CD4-positive, CD25-positive, alpha-beta regulatory T cell (primary cell): ENCODE measurements around the gene IGSF3. TPM values are rescaled to one million over a fixed set of nuclear protein-coding genes. Genes with fewer than 3 reads are reported as not detected.

ENCODE experiments used
- ATAC-seq, 2 donors: fragments of 150-1000 bp; cut with Tn5 transposase; one replicate each; pipeline ENCODE4 v1.10.0; 2021; ENCODE audit warnings: low read depth in 2 of 2, moderate number of reproducible peaks in 2 of 2, moderate library complexity in 1 of 2
- DNase-seq, 3 donors: peaks; one replicate each; pipeline versions ENCODE4 v3.0.0 to v3.0.0-alpha.2; 2012 to 2022; ENCODE audit warnings: mixed read lengths in 1 of 3
- H3K27ac ChIP-seq: one replicate; pipeline ENCODE4 v1.7.0; 2013; ENCODE audit warnings: mild to moderate bottlenecking, low read length; ENCODE audit not compliant: insufficient read depth, poor library complexity, severe bottlenecking
- H3K27me3 ChIP-seq: one replicate; pipeline ENCODE4 v1.7.0; 2013; ENCODE audit warnings: low read length; ENCODE audit not compliant: control insufficient read depth, insufficient read depth
- H3K36me3 ChIP-seq: one replicate; pipeline ENCODE4 v1.7.0; 2013; ENCODE audit warnings: mild to moderate bottlenecking, low read length, moderate library complexity; ENCODE audit not compliant: control insufficient read depth, insufficient read depth
- H3K4me1 ChIP-seq: 2 replicates; pipeline ENCODE4 v1.7.0; 2013; ENCODE audit warnings: mild to moderate bottlenecking, low read length; ENCODE audit not compliant: insufficient read depth, control insufficient read depth, poor library complexity, severe bottlenecking
- H3K4me3 ChIP-seq: one replicate; pipeline ENCODE4 v1.7.0; 2013; ENCODE audit warnings: low read depth, mild to moderate bottlenecking, low read length, moderate library complexity
- H3K9me3 ChIP-seq, 2 experiments: 1 replicate in 1 of 2; 2 replicates in 1 of 2; pipeline ENCODE4 v1.7.0; 2013; ENCODE audit warnings: low read length in 2 of 2, mild to moderate bottlenecking in 1 of 2, moderate library complexity in 1 of 2; ENCODE audit not compliant: control insufficient read depth in 2 of 2
- H3K27ac Mint-ChIP-seq, 3 donors: one replicate each; pipeline ENCODE4 v1.8.0; 2020 to 2022; ENCODE audit warnings: mild to moderate bottlenecking in 3 of 3, mixed read lengths in 3 of 3, moderate library complexity in 2 of 3
- H3K27me3 Mint-ChIP-seq: one replicate; pipeline ENCODE4 v1.8.0; 2022; ENCODE audit warnings: mild to moderate bottlenecking, mixed read lengths
- H3K36me3 Mint-ChIP-seq: one replicate; pipeline ENCODE4 v1.8.0; 2020; ENCODE audit warnings: mixed read lengths
- H3K4me1 Mint-ChIP-seq, 4 donors: one replicate each; pipeline ENCODE4 v1.8.0; 2020 to 2022; ENCODE audit warnings: mixed read lengths in 4 of 4, mild to moderate bottlenecking in 1 of 4
- H3K4me3 Mint-ChIP-seq, 4 donors: one replicate each; pipeline ENCODE4 v1.8.0; 2020 to 2022; ENCODE audit warnings: mild to moderate bottlenecking in 4 of 4, mixed read lengths in 4 of 4, moderate library complexity in 3 of 4
- H3K9me3 Mint-ChIP-seq, 7 donors: one replicate each; pipeline ENCODE4 v1.8.0; 2020 to 2022; ENCODE audit warnings: mixed read lengths in 7 of 7, mild to moderate bottlenecking in 3 of 7, moderate library complexity in 2 of 7
- polyA plus RNA-seq, 4 donors: library from polyadenylated mRNA; unstranded; fragments of 300-500 nt; fragmentation: Illumina TruSeq; gene quantifications; one replicate each; pipeline ENCODE4 v1.2.3, GENCODE V29; 2021
- total RNA-seq: library from RNA; stranded (reverse); gene quantifications from one replicate; pipeline ENCODE4 v1.2.3, GENCODE V29; 2022

IGSF3 gene
- total and polyA plus RNA-seq, 5 donors from 2014 or later, result 0.03 to 0.42 (median 0.21) TPM; not detected in 1

DNA sequence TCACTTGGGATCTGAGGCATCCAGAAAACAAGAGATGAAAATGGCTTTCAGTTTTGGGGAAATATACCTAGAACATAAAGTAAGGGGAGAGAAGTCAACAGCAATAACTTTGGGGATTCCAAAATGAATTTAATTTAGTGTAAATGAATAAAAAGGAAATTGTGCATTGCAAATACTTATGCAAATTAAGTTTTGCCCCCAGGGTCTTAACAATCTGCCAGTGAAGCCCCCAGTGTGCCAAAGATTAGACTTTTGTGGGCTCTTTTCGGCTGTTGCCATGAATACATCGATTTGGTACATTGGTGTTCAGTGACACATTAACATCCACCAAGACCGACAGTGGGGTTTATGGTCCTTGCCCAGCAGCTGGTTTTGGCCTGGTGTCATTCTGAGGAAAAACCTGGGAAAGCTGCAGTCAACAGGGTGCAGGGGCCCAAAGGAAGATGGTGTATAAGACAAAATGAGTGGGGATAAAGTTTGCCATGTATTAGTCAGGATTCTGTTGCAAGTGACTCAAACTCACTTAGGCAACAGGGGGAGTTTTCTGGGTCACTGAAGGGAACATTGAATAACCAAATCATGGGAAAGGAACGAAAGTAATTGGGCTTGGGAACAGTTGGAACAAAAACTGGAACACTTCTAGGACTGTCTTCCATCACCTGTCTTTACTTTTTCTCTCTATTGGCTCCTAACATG is 30.2 kb upstream of the IGSF3 start:
- ATAC-seq (no peak), DNase-seq (no peak)
- Histone ChIP-seq H3K27me3 (no peaks in the 10 kb centered on the region), H3K36me3 (no peaks in the 10 kb centered on the region), H3K4me1 (no peaks in the 10 kb centered on the region), H3K4me3 (no peak overlapping the region), H3K27ac (no peak overlapping the region), H3K9me3 (no peaks in the 10 kb centered on the region)
- Mint-ChIP-seq H3K4me3 (no peak overlapping the region), H3K9me3 (peaks cover 0 to 3% (median 2%) of the 10 kb centered on the region in 7 donors), H3K27me3 (peaks cover 9% of the 10 kb centered on the region), H3K27ac (no peak overlapping the region), H3K4me1 (no peaks in the 10 kb centered on the region), H3K36me3 (no peaks in the 10 kb centered on the region)

DNA sequence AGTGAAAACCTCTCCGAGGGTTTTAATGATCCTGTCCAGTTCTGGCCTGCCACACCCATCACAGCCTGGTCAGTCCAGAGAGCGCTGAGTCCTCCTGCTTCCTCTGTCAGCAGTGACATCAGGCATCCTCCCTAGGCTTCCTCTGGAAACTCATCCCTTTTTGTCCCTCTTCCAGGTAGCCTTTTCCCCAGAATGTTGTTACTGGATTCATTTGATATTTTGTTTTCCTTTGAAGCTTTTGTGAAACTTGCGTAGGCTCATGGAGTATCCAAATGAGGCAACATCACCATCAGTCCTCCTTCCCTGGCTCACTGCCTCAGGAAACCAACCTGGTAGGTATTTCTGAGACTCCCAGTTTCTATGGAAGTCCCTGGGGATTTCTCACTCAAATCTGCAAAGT is 27.0 kb upstream of the IGSF3 start:
- Mint-ChIP-seq H3K4me3 (no peak overlapping the region), H3K27me3 (peaks cover 14% of the 10 kb centered on the region), H3K9me3 (peaks cover 0 to 3% (median 0%) of the 10 kb centered on the region in 7 donors), H3K27ac (no peak overlapping the region), H3K4me1 (no peaks in the 10 kb centered on the region), H3K36me3 (no peaks in the 10 kb centered on the region)
- DNase-seq (no peak), ATAC-seq (no peak)
- H3K4me3 ChIP-seq, result no peak overlapping the region
- no peaks in the 10 kb centered on the region for H3K36me3 ChIP-seq
- H3K27ac ChIP-seq, result no peak overlapping the region
- H3K27me3 ChIP-seq, result peaks cover 2% of the 10 kb centered on the region
- H3K4me1 ChIP-seq, result no peaks in the 10 kb centered on the region
- H3K9me3 ChIP-seq, result no peaks in the 10 kb centered on the region

DNA sequence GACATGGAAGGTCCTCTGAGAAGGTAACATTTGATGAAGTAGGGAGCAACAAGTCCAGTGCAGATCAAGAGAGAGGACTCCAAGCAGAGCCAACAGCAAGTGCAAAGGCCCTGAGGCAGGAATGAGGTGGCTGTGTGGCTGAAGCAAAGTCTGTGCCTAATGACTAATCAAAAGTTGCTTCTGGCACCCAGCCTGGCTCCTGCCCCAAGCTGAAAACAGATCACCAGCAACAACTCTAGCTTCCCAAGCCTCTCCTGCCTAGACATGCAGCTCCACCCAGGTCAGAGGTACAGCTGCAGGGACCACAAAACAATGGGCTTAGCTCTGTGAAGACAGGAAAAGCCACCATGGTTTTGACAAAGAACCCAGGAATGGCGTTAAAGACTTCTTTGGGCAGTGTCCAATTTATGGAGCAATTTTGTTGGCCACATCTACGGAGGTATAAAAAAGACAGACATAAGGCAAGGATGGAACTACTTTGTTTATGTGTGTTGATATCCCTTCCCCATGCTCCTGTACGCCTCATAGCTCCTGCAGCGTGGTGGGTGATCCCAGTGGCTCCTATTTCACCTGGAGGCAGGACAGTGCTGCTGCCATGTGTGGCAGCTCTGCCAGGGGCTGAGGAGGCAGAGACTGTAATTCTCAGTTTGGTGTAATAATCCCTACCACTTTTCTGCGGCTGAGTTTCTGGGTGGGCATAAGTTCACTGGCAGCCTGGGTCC is 26.4 kb upstream of the IGSF3 start:
- Histone ChIP-seq H3K36me3 (no peaks in the 10 kb centered on the region), H3K27ac (no peak overlapping the region), H3K9me3 (no peaks in the 10 kb centered on the region), H3K4me3 (no peak overlapping the region), H3K27me3 (peaks cover 2% of the 10 kb centered on the region), H3K4me1 (no peaks in the 10 kb centered on the region)
- H3K4me3 Mint-ChIP-seq, result no peak overlapping the region
- H3K36me3 Mint-ChIP-seq, result no peaks in the 10 kb centered on the region
- H3K27me3 Mint-ChIP-seq, result peaks cover 14% of the 10 kb centered on the region
- peaks cover 0 to 3% (median 0%) of the 10 kb centered on the region in 7 donors for H3K9me3 Mint-ChIP-seq
- no peak for ATAC-seq
- H3K27ac Mint-ChIP-seq, result no peak overlapping the region
- no peak for DNase-seq
- no peaks in the 10 kb centered on the region for H3K4me1 Mint-ChIP-seq

DNA sequence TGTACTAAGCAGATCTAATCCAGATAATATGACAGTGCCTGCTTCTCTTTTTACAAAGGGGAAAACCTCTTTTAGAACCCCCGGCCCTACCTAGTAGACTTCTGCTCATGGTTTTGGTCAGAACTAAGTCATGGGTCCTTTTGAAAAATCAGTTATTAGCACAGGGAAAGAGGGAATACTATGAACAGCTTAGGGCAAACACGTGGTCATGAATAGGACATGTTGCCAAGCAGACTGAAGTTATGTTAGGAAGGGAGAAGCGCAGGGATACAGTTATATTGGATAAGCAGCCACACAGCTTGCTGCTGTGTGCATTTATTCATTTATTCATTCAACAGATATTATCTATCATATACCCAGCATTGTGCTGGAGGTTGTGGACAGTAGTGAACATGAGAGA is 25.3 kb upstream of the IGSF3 start:
- DNase-seq, result no peak
- H3K27me3 ChIP-seq, result peaks cover 2% of the 10 kb centered on the region
- Mint-ChIP-seq H3K27me3 (peaks cover 14% of the 10 kb centered on the region), H3K4me3 (no peak overlapping the region), H3K4me1 (no peaks in the 10 kb centered on the region), H3K36me3 (no peaks in the 10 kb centered on the region), H3K9me3 (peaks cover 0 to 3% (median 0%) of the 10 kb centered on the region in 7 donors), H3K27ac (no peak overlapping the region)
- H3K36me3 ChIP-seq, result no peaks in the 10 kb centered on the region
- no peaks in the 10 kb centered on the region for H3K9me3 ChIP-seq
- ATAC-seq, result no peak
- no peaks in the 10 kb centered on the region for H3K4me1 ChIP-seq
- H3K27ac ChIP-seq, result no peak overlapping the region
- no peak overlapping the region for H3K4me3 ChIP-seq

DNA sequence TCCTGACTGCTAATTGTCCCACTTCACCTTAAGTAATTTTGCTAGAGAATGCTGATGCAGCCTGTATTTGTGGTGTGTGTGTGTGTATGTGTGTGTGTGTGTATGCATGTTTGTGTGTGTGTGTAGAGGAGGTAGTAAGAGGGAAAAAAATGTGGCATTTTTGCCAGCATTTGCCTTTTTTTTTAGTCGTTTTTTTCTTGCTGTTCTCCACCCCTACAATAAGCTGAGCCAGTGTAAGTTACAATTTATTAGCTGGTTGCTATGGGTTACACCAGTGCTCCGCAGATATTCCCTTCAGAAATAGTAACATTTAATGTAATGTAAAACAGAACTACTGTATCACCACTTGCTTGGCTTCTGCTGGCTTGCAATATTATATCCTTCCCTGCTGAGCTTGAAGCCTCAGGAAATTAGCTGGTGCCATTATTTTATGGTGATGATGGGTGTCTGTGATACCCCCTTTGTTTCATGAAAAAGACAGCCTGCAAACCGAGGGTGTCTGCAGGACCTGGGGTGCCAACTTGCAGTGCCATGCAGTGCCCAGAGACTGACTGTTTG is 23.4 kb upstream of the IGSF3 start:
- Mint-ChIP-seq H3K27ac (no peak overlapping the region), H3K9me3 (peaks cover 0 to 2% (median 0%) of the 10 kb centered on the region in 7 donors), H3K27me3 (peaks cover 10% of the 10 kb centered on the region), H3K36me3 (no peaks in the 10 kb centered on the region), H3K4me3 (no peak overlapping the region), H3K4me1 (no peaks in the 10 kb centered on the region)
- Histone ChIP-seq H3K4me3 (no peak overlapping the region), H3K27ac (no peak overlapping the region), H3K36me3 (no peaks in the 10 kb centered on the region), H3K27me3 (peaks cover 2% of the 10 kb centered on the region), H3K9me3 (no peaks in the 10 kb centered on the region), H3K4me1 (no peaks in the 10 kb centered on the region)
- DNase-seq, result no peak
- no peak for ATAC-seq

DNA sequence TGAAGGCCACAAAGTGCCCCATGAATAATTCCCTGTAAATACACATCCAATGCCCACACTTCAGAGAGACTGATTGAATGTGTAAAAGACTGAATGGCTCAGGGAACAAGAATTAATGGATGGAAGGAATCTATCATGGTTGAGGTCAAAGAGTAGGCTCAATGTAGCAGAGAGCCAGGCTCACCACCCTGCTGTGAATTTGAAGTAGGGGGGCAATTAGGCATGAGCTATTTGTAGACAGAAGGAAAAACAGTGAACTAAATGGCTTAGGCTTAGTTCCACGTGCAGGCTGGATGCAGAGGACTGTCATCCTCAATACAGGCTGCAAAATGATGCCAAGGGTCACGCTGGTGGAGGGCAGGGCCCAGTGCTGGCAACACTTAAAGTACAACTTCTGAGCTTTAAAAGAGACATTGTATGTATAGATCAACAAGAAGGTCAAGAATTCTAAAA is 22.9 kb upstream of the IGSF3 start:
- ATAC-seq, result no peak
- no peaks in the 10 kb centered on the region for H3K4me1 ChIP-seq
- no peak overlapping the region for H3K27ac Mint-ChIP-seq
- H3K9me3 ChIP-seq, result no peaks in the 10 kb centered on the region
- H3K36me3 ChIP-seq, result no peaks in the 10 kb centered on the region
- H3K4me3 Mint-ChIP-seq, result no peak overlapping the region
- no peak for DNase-seq
- peaks cover 10% of the 10 kb centered on the region for H3K27me3 Mint-ChIP-seq
- peaks cover 2% of the 10 kb centered on the region for H3K27me3 ChIP-seq
- no peaks in the 10 kb centered on the region for H3K4me1 Mint-ChIP-seq
- peaks cover 0 to 2% (median 0%) of the 10 kb centered on the region in 7 donors for H3K9me3 Mint-ChIP-seq
- no peak overlapping the region for H3K4me3 ChIP-seq
- no peaks in the 10 kb centered on the region for H3K36me3 Mint-ChIP-seq
- H3K27ac ChIP-seq, result no peak overlapping the region

DNA sequence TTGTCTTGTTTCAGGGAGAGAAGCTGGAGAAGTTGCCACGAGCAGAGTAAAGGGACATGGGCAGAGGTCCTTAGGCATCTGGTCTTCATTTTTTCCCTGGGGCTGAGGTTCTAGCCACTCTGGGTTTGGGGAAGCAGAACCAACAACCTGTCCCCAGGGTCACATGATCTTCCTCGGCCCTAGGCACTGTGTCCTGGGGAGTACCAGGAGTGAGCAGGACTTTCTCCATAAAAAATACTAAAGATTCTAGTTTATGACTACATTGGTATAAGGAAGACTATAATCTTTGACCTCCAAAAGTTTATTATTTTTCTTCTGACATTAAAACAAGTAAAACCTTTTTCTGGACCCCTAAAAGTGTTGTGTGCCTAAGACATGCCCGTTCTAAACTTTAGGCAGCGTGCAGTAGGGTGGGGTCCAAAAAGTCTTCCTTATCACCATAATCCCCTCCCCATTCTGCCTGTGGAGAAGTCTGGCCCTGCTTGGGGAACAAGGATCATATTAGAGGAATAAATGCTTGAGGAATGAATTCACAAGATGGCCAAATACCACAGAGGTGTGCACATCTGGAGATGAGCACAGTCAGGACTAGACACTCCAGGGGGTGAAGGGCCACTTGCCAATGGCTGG is 19.3 kb upstream of the IGSF3 start:
- Mint-ChIP-seq H3K4me1 (no peaks in the 10 kb centered on the region), H3K27me3 (peaks cover 4% of the 10 kb centered on the region), H3K9me3 (no peaks in the 10 kb centered on the region), H3K36me3 (no peaks in the 10 kb centered on the region), H3K4me3 (no peak overlapping the region), H3K27ac (no peak overlapping the region)
- no peak for DNase-seq
- Histone ChIP-seq H3K9me3 (no peaks in the 10 kb centered on the region), H3K27me3 (no peaks in the 10 kb centered on the region), H3K4me1 (no peaks in the 10 kb centered on the region), H3K27ac (no peak overlapping the region), H3K4me3 (no peak overlapping the region), H3K36me3 (no peaks in the 10 kb centered on the region)
- ATAC-seq, result no peak
